Tibial artery (tissue), 4 donors: ENCODE results near the gene OR6C70.
"Not testable (repeated sequence)": the region's sequence is repeated elsewhere in the genome, so short reads cannot be mapped to it uniquely, and the experiment has no call there.

Source experiments
- DNase-seq, 2 donors: peaks; one replicate each; pipeline ENCODE4 v3.0.0-alpha.2; 2019
- H3K27ac ChIP-seq, 2 donors: fragments of 200-600 bp; sonication (generic) in 1 of 2; 1 replicate in 1 of 2; 2 replicates in 1 of 2; pipeline ENCODE4 v1.5.1; 2018 to 2019; ENCODE audit warnings: mild to moderate bottlenecking in 1 of 2
- H3K27me3 ChIP-seq, 2 donors: fragments of 200-600 bp; sonication (generic) in 1 of 2; one replicate each; pipeline versions ENCODE4 v1.5.1 to v1.6.0; 2016 to 2019
- H3K36me3 ChIP-seq, 3 donors: fragments of 200-600 bp; sonication (generic) in 2 of 3; one replicate each; pipeline ENCODE4 v1.5.1; 2016 to 2019; ENCODE audit warnings: mild to moderate bottlenecking in 2 of 3
- H3K4me1 ChIP-seq, 4 donors: fragments of 200-600 bp; sonication (generic) in 2 of 4; 1 replicate in 3 of 4; 2 replicates in 1 of 4; pipeline ENCODE4 v1.5.1; 2016 to 2019
- H3K4me3 ChIP-seq, 2 donors: fragments of 200-600 bp; sonication (generic) in 1 of 2; 1 replicate in 1 of 2; 2 replicates in 1 of 2; pipeline ENCODE4 v1.5.1; 2018 to 2019; ENCODE audit warnings: mild to moderate bottlenecking in 2 of 2
- H3K9me3 ChIP-seq, 3 donors: fragments of 200-600 bp; sonication (generic) in 1 of 3; one replicate each; pipeline ENCODE4 v1.5.1; 2016 to 2019
- CTCF ChIP-seq, 2 experiments: fragments of 200-600 bp in 1 of 2; fragments of 450-650 bp in 1 of 2; IDR thresholded peaks; one replicate each; pipeline ENCODE4 v1.5.1; 2017 to 2019; ENCODE audit warnings: antibody characterized with exemption in 2 of 2, mild to moderate bottlenecking in 1 of 2, moderate library complexity in 1 of 2
- intact Hi-C: fragments of 100-400 bp; cut with DNase I; formaldehyde crosslinking; loops from one replicate; pipeline ENCODE4 v1.15.0; 2023; ENCODE audit warnings: low total_unique reads

Gene OR6C70

GRCh38 chr12:55499231-55499630 is 29.3 kb upstream of the OR6C70 start:
- H3K36me3 ChIP-seq: no peaks in the 10 kb centered on the region
- H3K9me3 ChIP-seq: no peaks in the 10 kb centered on the region
- H3K4me1 ChIP-seq: no peaks in the 10 kb centered on the region
- TF ChIP-seq CTCF (IDR thresholded peaks at IDR 0.05): no peak
- no peak for DNase-seq
- H3K4me3 ChIP-seq: no peak overlapping the region
- intact Hi-C loops: no loop called here
- no peak overlapping the region for H3K27ac ChIP-seq
- no peaks in the 10 kb centered on the region for H3K27me3 ChIP-seq

GRCh38 chr12:55495490-55495889 is 25.6 kb upstream of the OR6C70 start:
- Histone ChIP-seq H3K27ac (no peak overlapping the region), H3K36me3 (no peaks in the 10 kb centered on the region), H3K9me3 (no peaks in the 10 kb centered on the region), H3K27me3 (no peaks in the 10 kb centered on the region), H3K4me3 (no peak overlapping the region), H3K4me1 (no peaks in the 10 kb centered on the region)
- intact Hi-C loops: no loop called here
- no peak for TF ChIP-seq CTCF (IDR thresholded peaks at IDR 0.05)
- DNase-seq: no peak

GRCh38 chr12:55492078-55492477 is 22.1 kb upstream of the OR6C70 start, which contains the start of gene OR6C68:
Gene OR6C68 (plus strand): TSS chr12:55492378. CDS start chr12:55492378, 0 bp downstream.
- no peak within 1 kb of the TSS for H3K4me3 ChIP-seq
- H3K27ac ChIP-seq: no peak within 1 kb of the TSS
- TF ChIP-seq CTCF (IDR thresholded peaks at IDR 0.05): no peak
- no peaks in the 10 kb centered on the region for H3K4me1 ChIP-seq
- intact Hi-C loops: no loop called here
- no peaks in the 10 kb centered on the region for H3K9me3 ChIP-seq
- no peaks in the 10 kb centered on the region for H3K27me3 ChIP-seq
- no peak for DNase-seq
- H3K36me3 ChIP-seq: no peaks in the 10 kb centered on the region

- H3K4me1 ChIP-seq, intact Hi-C loops, H3K36me3 ChIP-seq, H3K9me3 ChIP-seq, H3K27ac ChIP-seq, H3K27me3 ChIP-seq, H3K4me3 ChIP-seq, DNase-seq: not testable (repeated sequence)
These were observed 14.3 kb upstream of the OR6C70 start for GRCh38 chr12:55484284-55484683.

- intact Hi-C loops, H3K27me3 ChIP-seq, H3K36me3 ChIP-seq, H3K27ac ChIP-seq, H3K4me1 ChIP-seq, DNase-seq, H3K9me3 ChIP-seq, H3K4me3 ChIP-seq: not testable (repeated sequence)
These were observed 9.2 kb upstream of the OR6C70 start for GRCh38 chr12:55479136-55479535.

- TF ChIP-seq CTCF (IDR thresholded peaks at IDR 0.05): no peak
- H3K27ac ChIP-seq: no peak overlapping the region
- DNase-seq: no peak
- H3K9me3 ChIP-seq: no peaks in the 10 kb centered on the region
- H3K36me3 ChIP-seq: no peaks in the 10 kb centered on the region
- H3K4me1 ChIP-seq: no peaks in the 10 kb centered on the region
- H3K4me3 ChIP-seq: no peak overlapping the region
- no peaks in the 10 kb centered on the region for H3K27me3 ChIP-seq
- intact Hi-C loops: no loop called here
These were observed 2.3 kb upstream of the OR6C70 start for GRCh38 chr12:55472264-55472663.

- no peaks in the 10 kb centered on the region for H3K36me3 ChIP-seq
- DNase-seq: no peak
- TF ChIP-seq CTCF (IDR thresholded peaks at IDR 0.05): no peak
- H3K4me3 ChIP-seq: no peak overlapping the region
- no peaks in the 10 kb centered on the region for H3K4me1 ChIP-seq
- H3K9me3 ChIP-seq: no peaks in the 10 kb centered on the region
- intact Hi-C loops: no loop called here
- no peak overlapping the region for H3K27ac ChIP-seq
- no peaks in the 10 kb centered on the region for H3K27me3 ChIP-seq
These were observed 647 bp downstream of the OR6C70 start for GRCh38 chr12:55469291-55469690.
